Right ventricle myocardium inferior (tissue), 1 donor: ENCODE data around the gene PRELP. TPM values are rescaled to one million over a fixed set of nuclear protein-coding genes. Genes with fewer than 3 reads are reported as not detected.
A peak's percentile ranks its signal among the peaks of the same experiment; 100 is the strongest.
"Not testable (repeated sequence)": the region's sequence is repeated elsewhere in the genome, so short reads cannot be mapped to it uniquely, and the experiment has no call there.

ENCODE experiments used
- ATAC-seq: fragments of 200-7000 bp; cut with Tn5 transposase; one replicate; pipeline ENCODE4 v1.9.1; 2020; ENCODE audit warnings: mild to moderate bottlenecking, moderate library complexity
- DNase-seq: peaks from one replicate; pipeline ENCODE4 v3.0.0; 2021; ENCODE audit errors: missing footprints
- intact Hi-C: fragments of 100-400 bp; cut with DNase I; formaldehyde crosslinking; loops from one replicate; pipeline ENCODE4 v1.11.0; 2022
- total RNA-seq: library from RNA; stranded (reverse); fragmentation: NEBNext Ultra II Directional; extraction: Animal tissue kit (Norgen Biotek cat#: 25700); gene quantifications from one replicate; pipeline ENCODE4 v1.2.1, GENCODE V29; 2021
- donor health status: DM: no; HTN: yes; CAD: no; lungs with severe emphysema.

Gene PRELP
- total RNA-seq, 1 donor from 2014 or later, result 27.1 TPM

DNA sequence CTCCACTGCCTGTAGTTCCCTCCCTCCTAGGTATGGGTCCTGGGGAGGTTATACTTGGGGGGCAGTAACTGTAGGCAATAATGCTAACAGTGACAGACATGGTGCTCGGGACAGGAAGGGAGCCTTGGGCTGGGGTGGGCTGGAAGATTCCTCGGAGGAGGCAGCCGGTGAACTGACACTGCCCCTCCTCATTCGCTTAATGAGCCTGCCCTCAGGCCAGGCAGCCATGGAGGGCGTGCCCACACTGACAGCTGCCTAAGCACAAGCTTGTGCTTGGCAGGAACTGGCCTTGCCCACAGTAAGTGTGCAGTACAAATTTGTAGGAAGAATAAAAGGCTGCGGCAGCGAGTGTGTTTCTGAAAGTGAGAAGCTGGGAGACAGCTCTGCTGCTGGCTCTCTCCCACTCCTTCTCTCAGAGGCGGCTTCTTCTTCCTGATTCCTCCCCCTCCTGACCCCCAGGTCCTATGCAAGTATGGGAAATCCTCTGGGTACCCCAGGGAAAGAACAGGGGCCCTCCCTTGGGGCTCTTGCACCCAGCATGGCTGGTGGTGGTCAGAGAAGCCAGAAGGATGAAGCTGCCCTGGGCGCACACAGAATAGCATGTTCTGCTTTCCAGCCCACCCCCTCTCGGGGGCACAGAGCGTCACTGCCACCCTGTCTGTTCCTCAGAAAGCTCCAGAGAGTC, 42.0 kb downstream of the PRELP start:
- no peak for DNase-seq
- no peak for ATAC-seq
- intact Hi-C loops, result no loop called here

DNA sequence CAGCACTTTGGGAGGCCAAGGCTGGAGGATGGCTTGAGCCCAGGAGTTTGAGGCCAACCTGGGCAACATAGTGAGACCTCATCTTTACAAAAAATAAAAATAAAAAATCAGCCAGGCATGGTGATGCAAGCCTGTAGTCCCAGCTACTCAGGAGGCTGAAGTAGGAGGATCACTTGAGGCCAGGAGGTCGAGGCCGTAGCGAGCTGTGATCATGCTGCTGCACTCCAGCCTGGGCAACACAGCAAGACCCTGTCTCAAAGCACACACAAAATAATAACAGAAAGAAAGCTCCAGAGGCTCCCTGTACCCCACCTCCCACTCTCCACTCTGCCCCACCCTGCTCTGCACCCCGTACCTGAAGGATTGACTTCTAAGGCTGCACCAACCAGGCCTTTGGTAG, 42.5 kb downstream of the PRELP start:
- DNase-seq, intact Hi-C loops, ATAC-seq: not testable (repeated sequence)

GRCh38 chr1:203518541-203518940, 42.9 kb downstream of the PRELP start:
- DNase-seq (no peak), ATAC-seq (no peak)
- intact Hi-C loops, result no loop called here

GRCh38 chr1:203519053-203519840, 43.6 kb downstream of the PRELP start:
- ATAC-seq, result no peak
- intact Hi-C loops, result no loop called here
- DNase-seq, result no peak

- ATAC-seq, result no peak
- intact Hi-C loops, result no loop called here
These were observed 44.3 kb downstream of the PRELP start for GRCh38 chr1:203519896-203520295.

DNA sequence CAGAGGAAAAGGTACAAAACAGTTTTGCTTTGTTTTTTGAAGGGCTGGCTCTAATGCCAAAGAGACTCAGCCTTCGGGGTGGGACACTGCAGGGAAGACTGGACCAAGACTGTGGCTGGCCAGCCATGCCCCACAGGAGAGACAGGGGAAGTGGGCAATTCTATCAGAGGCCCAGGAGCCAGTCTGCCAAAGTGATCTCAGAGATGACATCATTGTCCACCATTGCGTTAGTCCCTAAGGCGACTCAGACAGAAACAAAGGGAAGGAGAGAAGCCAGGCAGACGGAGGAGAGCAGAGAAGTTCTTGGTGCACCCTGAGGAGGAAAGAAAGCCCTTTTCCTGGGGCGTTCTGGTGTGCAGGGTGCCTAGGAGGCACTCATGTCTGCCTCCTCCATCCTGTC, 44.7 kb downstream of the PRELP start:
- ATAC-seq (no peak), DNase-seq (no peak)
- intact Hi-C loops, result no loop called here

More at GRCh38 chr1:203519896-203520295, 44.3 kb downstream of the PRELP start:
- DNase-seq, result no peak

- DNase-seq (no peak), ATAC-seq (no peak)
- intact Hi-C loops, result no loop called here
These were observed 45.6 kb downstream of the PRELP start for GRCh38 chr1:203521074-203521794.

GRCh38 chr1:203521812-203522211, 46.2 kb downstream of the PRELP start:
- no peak for DNase-seq
- intact Hi-C loops, result no loop called here
- no peak for ATAC-seq

- intact Hi-C loops, result no loop called here
- DNase-seq (no peak), ATAC-seq (peak; percentile 40)
These were observed 46.6 kb downstream of the PRELP start for GRCh38 chr1:203522237-203522636.

GRCh38 chr1:203523667-203524066, 48.1 kb downstream of the PRELP start:
- intact Hi-C loops, result no loop called here
- ATAC-seq (no peak), DNase-seq (no peak)

- intact Hi-C loops, result no loop called here
- no peak for DNase-seq
- ATAC-seq, result peak; percentile 56
These were observed 48.5 kb downstream of the PRELP start for GRCh38 chr1:203524152-203524551.

GRCh38 chr1:203524824-203525223, 49.2 kb downstream of the PRELP start:
- ATAC-seq (no peak), DNase-seq (no peak)
- intact Hi-C loops, result no loop called here

GRCh38 chr1:203525685-203526084, 50.1 kb downstream of the PRELP start:
- ATAC-seq (no peak), DNase-seq (no peak)
- intact Hi-C loops, result no loop called here

GRCh38 chr1:203526130-203526529, 50.5 kb downstream of the PRELP start:
- intact Hi-C loops, result no loop called here
- ATAC-seq (no peak), DNase-seq (no peak)

DNA sequence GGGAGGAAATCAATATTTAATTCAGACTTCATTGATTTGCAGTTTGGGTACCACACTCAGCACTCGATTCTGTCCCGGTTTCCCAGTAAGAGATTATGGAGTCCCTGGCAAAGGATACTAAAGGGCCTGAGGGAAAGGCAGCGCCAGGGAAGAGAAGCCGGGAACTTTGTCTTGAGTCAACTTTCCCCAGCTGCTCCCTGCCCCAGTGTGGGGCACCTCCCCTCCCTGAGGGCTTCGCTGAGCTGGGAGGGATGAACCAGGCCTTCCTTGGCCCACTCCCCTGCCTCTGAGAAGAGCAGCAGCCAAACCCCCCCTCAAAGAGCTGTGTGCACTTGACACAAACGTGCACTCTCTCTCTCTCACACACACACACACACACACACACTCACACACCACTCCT, 51.0 kb downstream of the PRELP start:
- DNase-seq, result no peak
- intact Hi-C loops, result no loop called here
- no peak for ATAC-seq

GRCh38 chr1:203527013-203527412, 51.4 kb downstream of the PRELP start:
- intact Hi-C loops, result no loop called here
- no peak for DNase-seq
- no peak for ATAC-seq

DNA sequence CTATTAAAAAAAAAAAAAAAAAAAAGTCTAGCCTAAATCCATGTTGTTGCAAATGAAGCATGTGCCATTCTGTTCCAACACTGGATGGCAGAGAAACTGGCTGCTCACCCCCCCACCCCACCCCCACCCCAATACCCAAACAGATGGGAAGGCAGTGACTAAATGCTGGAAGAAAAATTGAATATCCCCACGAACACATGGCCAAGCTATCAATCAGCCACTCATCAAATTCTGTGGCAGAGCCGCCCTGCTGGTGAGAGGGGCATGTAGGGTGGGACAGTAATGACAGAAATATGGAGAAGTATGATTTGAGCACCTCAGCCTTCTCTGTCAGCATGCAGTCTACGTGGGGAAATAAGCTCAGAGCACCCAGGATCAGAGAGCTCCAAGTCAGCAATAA, 52.5 kb downstream of the PRELP start:
- ATAC-seq (no peak), DNase-seq (no peak)
- intact Hi-C loops, result no loop called here

GRCh38 chr1:203528976-203529835, 53.6 kb downstream of the PRELP start:
- no peak for DNase-seq
- intact Hi-C loops, result no loop called here
- ATAC-seq, result no peak

GRCh38 chr1:203531063-203531462, 55.5 kb downstream of the PRELP start:
- DNase-seq (no peak), ATAC-seq (no peak)
- intact Hi-C loops, result no loop called here
